Measurements from ENCODE around the gene WFDC10B. TPM values are rescaled to one million over a fixed set of nuclear protein-coding genes. Genes with fewer than 3 reads are reported as not detected.

WFDC10B gene
- total and polyA plus RNA-seq, 4 donors: not detected

DNA sequence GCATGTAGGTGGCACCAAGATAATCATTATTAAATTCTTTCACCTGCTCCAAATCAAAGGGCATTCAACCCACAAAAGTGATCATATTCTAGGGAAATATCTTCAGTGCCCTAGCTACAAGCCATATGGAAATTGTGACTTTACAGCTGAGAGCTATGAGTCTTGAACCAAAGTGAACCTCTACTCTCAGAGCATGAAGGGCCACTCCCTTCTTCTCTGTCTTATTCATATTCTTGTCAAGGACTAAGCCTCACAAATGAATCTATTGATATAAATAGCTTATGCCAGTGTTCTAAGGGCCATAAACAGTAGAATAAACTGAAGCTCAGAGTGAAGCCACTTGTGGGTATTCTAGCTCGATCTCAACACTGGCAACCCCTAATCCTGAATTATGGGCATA is 46.9 kb upstream of the WFDC10B start:
- Histone ChIP-seq H3K9ac (ENCODE audit: low read depth in 1 of 2, low read length in 2 of 2) (no peak overlapping the region), H3K4me3 (ENCODE audit: low read depth in 1 of 3, low read length in 3 of 3) (no peak overlapping the region), H3K27me3 (ENCODE audit: control insufficient read depth in 4 of 4, insufficient read depth in 4 of 4, low read length in 3 of 4) (no peaks in the 10 kb centered on the region), H3K9me3 (ENCODE audit: control insufficient read depth in 4 of 4, low read length in 3 of 4) (no peaks in the 10 kb centered on the region), H3K36me3 (ENCODE audit: control insufficient read depth in 4 of 4, insufficient read depth in 3 of 4, low read depth in 1 of 4, low read length in 3 of 4) (no peaks in the 10 kb centered on the region), H3K27ac (ENCODE audit: low read depth in 1 of 2, low read length in 2 of 2) (no peak overlapping the region), H3K4me1 (ENCODE audit: control insufficient read depth in 4 of 4, insufficient read depth in 4 of 4, low read length in 3 of 4) (no peaks in the 10 kb centered on the region)
- TF ChIP-seq RAD21 (IDR thresholded peaks at IDR 0.05) (no peak), HNF4A (conservative IDR thresholded peaks at IDR 0.05) (no peak), JUND (IDR thresholded peaks at IDR 0.05) (no peak), RXRA (IDR thresholded peaks at IDR 0.05) (no peak), REST (IDR thresholded peaks at IDR 0.05) (no peak), SP1 (IDR thresholded peaks at IDR 0.05) (no peak), FOXA2 (IDR thresholded peaks at IDR 0.05) (no peak), GABPA (IDR thresholded peaks at IDR 0.05 in 1 of 2, conservative IDR thresholded peaks at IDR 0.05 in 1 of 2) (no peak)
- WGBS: 81% methylated on average over 1 of the region's 1 CpG
- no peak for DNase-seq (ENCODE audit: low spot score)

DNA sequence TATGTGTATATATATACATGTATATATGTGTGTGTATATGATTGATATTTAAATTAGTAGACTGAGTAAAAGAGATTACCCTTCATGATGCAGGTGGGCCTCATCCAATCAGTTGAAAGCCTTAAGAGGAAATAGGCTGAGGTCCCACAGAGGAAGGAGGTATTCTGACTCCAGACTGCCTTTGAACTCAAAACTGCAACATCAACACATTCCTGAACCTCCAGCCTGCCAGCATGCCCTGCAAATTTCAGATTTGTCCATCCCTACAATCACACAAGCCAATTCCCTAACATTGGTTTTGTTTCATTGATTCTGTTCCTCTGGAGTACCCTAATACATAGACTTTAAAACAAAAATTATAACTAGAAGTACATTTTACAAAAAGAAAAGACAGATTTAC is 40.2 kb upstream of the WFDC10B start:
- Histone ChIP-seq H3K36me3 (ENCODE audit: control insufficient read depth in 4 of 4, insufficient read depth in 3 of 4, low read depth in 1 of 4, low read length in 3 of 4) (no peaks in the 10 kb centered on the region), H3K27ac (ENCODE audit: low read depth in 1 of 2, low read length in 2 of 2) (no peak overlapping the region), H3K27me3 (ENCODE audit: control insufficient read depth in 4 of 4, insufficient read depth in 4 of 4, low read length in 3 of 4) (no peaks in the 10 kb centered on the region), H3K4me1 (ENCODE audit: control insufficient read depth in 4 of 4, insufficient read depth in 4 of 4, low read length in 3 of 4) (no peaks in the 10 kb centered on the region), H3K9ac (ENCODE audit: low read depth in 1 of 2, low read length in 2 of 2) (no peak overlapping the region), H3K4me3 (ENCODE audit: low read depth in 1 of 3, low read length in 3 of 3) (no peak overlapping the region), H3K9me3 (ENCODE audit: control insufficient read depth in 4 of 4, low read length in 3 of 4) (no peaks in the 10 kb centered on the region)
- DNase-seq (ENCODE audit: low spot score): no peak
- TF ChIP-seq RXRA (IDR thresholded peaks at IDR 0.05): no peak

DNA sequence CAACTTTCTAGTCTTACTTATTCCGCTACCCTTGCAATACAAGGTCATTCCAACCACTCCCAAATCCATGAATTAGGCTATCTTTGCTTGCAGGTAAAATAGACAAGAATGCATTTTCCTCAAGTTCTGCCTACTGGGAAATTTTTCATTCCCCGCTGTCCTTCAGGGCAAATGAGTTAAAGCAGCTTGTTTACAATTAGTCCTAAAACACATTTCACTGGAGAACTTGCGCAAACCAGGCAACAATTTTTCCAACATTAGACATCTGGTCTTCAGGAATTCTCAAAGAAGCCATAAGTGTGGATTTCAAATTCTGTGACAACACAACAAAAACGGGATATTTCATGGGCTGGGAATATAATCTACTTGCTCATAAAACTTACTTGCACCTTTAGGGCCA is 37.8 kb upstream of the WFDC10B start:
- no peak for DNase-seq (ENCODE audit: low spot score)
- 82% methylated on average over 4 of the region's 4 CpGs for WGBS
- TF ChIP-seq ATF3 (IDR thresholded peaks at IDR 0.05) (no peak), RAD21 (IDR thresholded peaks at IDR 0.05) (no peak), EGR1 (IDR thresholded peaks at IDR 0.05; ENCODE audit: low read depth in 2 of 2) (no peak), GABPA (IDR thresholded peaks at IDR 0.05 in 1 of 2, conservative IDR thresholded peaks at IDR 0.05 in 1 of 2) (no peak), SP1 (IDR thresholded peaks at IDR 0.05) (no peak), MAX (IDR thresholded peaks at IDR 0.05) (no peak), FOXA1 (IDR thresholded peaks at IDR 0.05) (no peak), FOXA2 (IDR thresholded peaks at IDR 0.05) (no peak), HNF4A (conservative IDR thresholded peaks at IDR 0.05) (no peak), RXRA (IDR thresholded peaks at IDR 0.05) (no peak), JUND (IDR thresholded peaks at IDR 0.05) (no peak)
- Histone ChIP-seq H3K27ac (ENCODE audit: low read depth in 1 of 2, low read length in 2 of 2) (no peak overlapping the region), H3K9ac (ENCODE audit: low read depth in 1 of 2, low read length in 2 of 2) (no peak overlapping the region), H3K27me3 (ENCODE audit: control insufficient read depth in 4 of 4, insufficient read depth in 4 of 4, low read length in 3 of 4) (no peaks in the 10 kb centered on the region), H3K9me3 (ENCODE audit: control insufficient read depth in 4 of 4, low read length in 3 of 4) (no peaks in the 10 kb centered on the region), H3K4me3 (ENCODE audit: low read depth in 1 of 3, low read length in 3 of 3) (no peak overlapping the region), H3K36me3 (ENCODE audit: control insufficient read depth in 4 of 4, insufficient read depth in 3 of 4, low read depth in 1 of 4, low read length in 3 of 4) (no peaks in the 10 kb centered on the region), H3K4me1 (ENCODE audit: control insufficient read depth in 4 of 4, insufficient read depth in 4 of 4, low read length in 3 of 4) (no peaks in the 10 kb centered on the region)
